Measurements from ENCODE around the gene VAV2.

DNA sequence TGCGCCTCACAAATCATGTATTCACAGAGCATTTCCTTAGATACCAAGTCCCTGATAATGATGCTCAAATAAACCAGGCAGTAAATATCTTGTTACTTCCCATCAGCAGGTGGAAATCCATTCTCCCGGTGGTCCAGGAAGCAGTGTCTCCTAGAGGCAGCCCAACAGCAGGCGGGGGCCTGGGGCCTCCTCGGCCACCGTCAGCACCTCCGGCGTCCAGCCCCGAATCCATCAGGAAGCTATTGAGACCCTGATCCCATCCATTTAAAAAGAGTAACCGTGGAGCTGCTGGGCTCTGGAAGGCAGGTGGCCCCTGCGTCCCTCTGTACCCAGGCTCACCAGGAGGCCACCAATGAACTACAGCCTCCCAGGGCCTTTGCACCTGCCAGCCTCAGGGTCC lies 54.0 kb downstream of the VAV2 start:
- TF ChIP-seq POLR2A (IDR thresholded peaks at IDR 0.05; ENCODE audit: low read length) (no peak), NPAS2 (CRISPR knock-in tag; IDR thresholded peaks at IDR 0.05; ENCODE audit: borderline replicate concordance) (no peak), RFX5 (IDR thresholded peaks at IDR 0.05) (no peak), ZSCAN20 (CRISPR knock-in tag; IDR thresholded peaks at IDR 0.05) (no peak)
- TF ChIP-seq, protein P1, sequence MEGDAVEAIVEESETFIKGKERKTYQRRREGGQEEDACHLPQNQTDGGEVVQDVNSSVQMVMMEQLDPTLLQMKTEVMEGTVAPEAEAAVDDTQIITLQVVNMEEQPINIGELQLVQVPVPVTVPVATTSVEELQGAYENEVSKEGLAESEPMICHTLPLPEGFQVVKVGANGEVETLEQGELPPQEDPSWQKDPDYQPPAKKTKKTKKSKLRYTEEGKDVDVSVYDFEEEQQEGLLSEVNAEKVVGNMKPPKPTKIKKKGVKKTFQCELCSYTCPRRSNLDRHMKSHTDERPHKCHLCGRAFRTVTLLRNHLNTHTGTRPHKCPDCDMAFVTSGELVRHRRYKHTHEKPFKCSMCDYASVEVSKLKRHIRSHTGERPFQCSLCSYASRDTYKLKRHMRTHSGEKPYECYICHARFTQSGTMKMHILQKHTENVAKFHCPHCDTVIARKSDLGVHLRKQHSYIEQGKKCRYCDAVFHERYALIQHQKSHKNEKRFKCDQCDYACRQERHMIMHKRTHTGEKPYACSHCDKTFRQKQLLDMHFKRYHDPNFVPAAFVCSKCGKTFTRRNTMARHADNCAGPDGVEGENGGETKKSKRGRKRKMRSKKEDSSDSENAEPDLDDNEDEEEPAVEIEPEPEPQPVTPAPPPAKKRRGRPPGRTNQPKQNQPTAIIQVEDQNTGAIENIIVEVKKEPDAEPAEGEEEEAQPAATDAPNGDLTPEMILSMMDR (IDR thresholded peaks at IDR 0.05): no peak

All from A549 (cell line).